Measurements from ENCODE around the gene SPAG9. TPM values are rescaled to one million over a fixed set of nuclear protein-coding genes. Genes with fewer than 3 reads are reported as not detected.

SPAG9 gene
- total RNA-seq, 1 experiment from 2014 or later = 144 TPM

DNA sequence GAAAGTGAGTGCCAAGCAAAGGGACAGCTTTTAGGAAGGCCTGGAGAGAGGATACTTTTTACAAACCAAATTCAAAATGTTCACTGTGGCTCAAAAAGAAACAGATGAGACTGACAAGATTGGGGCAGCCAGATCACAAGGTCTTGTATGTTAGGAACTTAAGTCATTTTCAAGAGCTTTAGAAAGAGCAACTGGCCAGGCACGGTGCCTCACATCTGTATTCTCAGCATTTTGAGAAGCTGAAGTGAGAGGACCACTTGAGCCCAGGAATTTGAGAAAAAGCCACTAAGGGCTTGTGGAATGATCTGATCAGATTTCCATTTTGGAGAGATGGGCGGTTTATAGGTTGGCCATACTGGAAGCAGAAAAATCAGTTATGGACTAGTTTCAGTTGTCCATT is 17.2 kb downstream of the SPAG9 start:
- intact Hi-C loops (cut with micrococcal nuclease; ENCODE audit: unreplicated experiment) = no loop called here
- no peak for ATAC-seq
- TF ChIP-seq, protein P1, sequence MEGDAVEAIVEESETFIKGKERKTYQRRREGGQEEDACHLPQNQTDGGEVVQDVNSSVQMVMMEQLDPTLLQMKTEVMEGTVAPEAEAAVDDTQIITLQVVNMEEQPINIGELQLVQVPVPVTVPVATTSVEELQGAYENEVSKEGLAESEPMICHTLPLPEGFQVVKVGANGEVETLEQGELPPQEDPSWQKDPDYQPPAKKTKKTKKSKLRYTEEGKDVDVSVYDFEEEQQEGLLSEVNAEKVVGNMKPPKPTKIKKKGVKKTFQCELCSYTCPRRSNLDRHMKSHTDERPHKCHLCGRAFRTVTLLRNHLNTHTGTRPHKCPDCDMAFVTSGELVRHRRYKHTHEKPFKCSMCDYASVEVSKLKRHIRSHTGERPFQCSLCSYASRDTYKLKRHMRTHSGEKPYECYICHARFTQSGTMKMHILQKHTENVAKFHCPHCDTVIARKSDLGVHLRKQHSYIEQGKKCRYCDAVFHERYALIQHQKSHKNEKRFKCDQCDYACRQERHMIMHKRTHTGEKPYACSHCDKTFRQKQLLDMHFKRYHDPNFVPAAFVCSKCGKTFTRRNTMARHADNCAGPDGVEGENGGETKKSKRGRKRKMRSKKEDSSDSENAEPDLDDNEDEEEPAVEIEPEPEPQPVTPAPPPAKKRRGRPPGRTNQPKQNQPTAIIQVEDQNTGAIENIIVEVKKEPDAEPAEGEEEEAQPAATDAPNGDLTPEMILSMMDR (IDR thresholded peaks at IDR 0.05) = no peak
- TF ChIP-seq POLR2AphosphoS5 (IDR thresholded peaks at IDR 0.05; ENCODE audit: low read depth, low read length) (no peak), TCF7L2 (IDR thresholded peaks at IDR 0.05; ENCODE audit: low read depth, low read length) (no peak)
- no TSS peak for BruUV-seq (replicated peaks)
- H3K27ac ChIP-seq (ENCODE audit: low read length) = no peak overlapping the region
- no peaks in the 10 kb centered on the region for H3K36me3 ChIP-seq (ENCODE audit: control insufficient read depth, insufficient read depth, low read length)
- no peaks in the 10 kb centered on the region for H3K27me3 ChIP-seq (ENCODE audit: control insufficient read depth, insufficient read depth, low read length)
- H3K4me1 ChIP-seq (ENCODE audit: control insufficient read depth, insufficient read depth, low read length) = no peaks in the 10 kb centered on the region
- ChIA-PET CTCF (no interaction called here), POLR2A (interaction anchor here (0.6 to 0.7 kb wide), 2 partner anchors 12 to 17 kb away, joined by 3 read pairs; no protein-coding TSS in a partner anchor)
- DNase-seq (ENCODE audit: low read depth, low spot score) = no peak
- H3K9me3 ChIP-seq (ENCODE audit: control insufficient read depth, insufficient read depth, low read depth, low read length) = no peaks in the 10 kb centered on the region
- in situ Hi-C loops (cut with HindIII; ENCODE audit: low pct_unique_long_range_greater_than_20kb, low sequenced_read_pairs) = no loop called here
- no peak overlapping the region for H3K4me3 ChIP-seq (ENCODE audit: low read depth in 2 of 2, low read length in 2 of 2)

DNA sequence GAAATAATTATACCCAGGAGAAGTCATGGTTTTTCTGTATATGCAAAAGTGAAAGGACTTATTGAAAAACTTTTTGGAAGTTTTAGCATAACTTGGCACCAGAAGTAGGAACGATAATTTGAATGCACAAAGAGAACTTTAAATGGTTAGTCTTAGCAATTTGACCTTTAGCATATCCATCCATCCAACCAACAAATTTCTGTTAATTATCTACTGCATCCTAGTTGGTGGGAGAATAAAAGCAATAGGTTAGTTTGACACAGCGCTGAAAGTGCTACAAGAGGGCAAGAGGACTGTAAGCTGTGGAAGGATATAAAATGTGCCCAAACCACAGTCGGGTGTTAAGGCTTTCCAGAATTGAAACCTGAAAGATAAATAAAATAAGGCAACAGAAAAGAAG is 17.6 kb downstream of the SPAG9 start:
- in situ Hi-C loops (cut with HindIII; ENCODE audit: low pct_unique_long_range_greater_than_20kb, low sequenced_read_pairs) (no loop called here), intact Hi-C loops (cut with micrococcal nuclease; ENCODE audit: unreplicated experiment) (no loop called here)
- Histone ChIP-seq H3K9me3 (ENCODE audit: control insufficient read depth, insufficient read depth, low read depth, low read length) (no peaks in the 10 kb centered on the region), H3K36me3 (ENCODE audit: control insufficient read depth, insufficient read depth, low read length) (no peaks in the 10 kb centered on the region), H3K4me1 (ENCODE audit: control insufficient read depth, insufficient read depth, low read length) (no peaks in the 10 kb centered on the region), H3K27me3 (ENCODE audit: control insufficient read depth, insufficient read depth, low read length) (no peaks in the 10 kb centered on the region), H3K4me3 (ENCODE audit: low read depth in 2 of 2, low read length in 2 of 2) (no peak overlapping the region), H3K27ac (ENCODE audit: low read length) (no peak overlapping the region)
- TF ChIP-seq SIN3A (IDR thresholded peaks at IDR 0.05; ENCODE audit: borderline replicate concordance, insufficient read depth, low read depth, low read length) = no peak
- TF ChIP-seq TCF7L2 (IDR thresholded peaks at IDR 0.05; ENCODE audit: low read depth, low read length) = no peak
- TF ChIP-seq POLR2AphosphoS5 (IDR thresholded peaks at IDR 0.05; ENCODE audit: low read depth, low read length) = no peak
- TF ChIP-seq, protein P2, sequence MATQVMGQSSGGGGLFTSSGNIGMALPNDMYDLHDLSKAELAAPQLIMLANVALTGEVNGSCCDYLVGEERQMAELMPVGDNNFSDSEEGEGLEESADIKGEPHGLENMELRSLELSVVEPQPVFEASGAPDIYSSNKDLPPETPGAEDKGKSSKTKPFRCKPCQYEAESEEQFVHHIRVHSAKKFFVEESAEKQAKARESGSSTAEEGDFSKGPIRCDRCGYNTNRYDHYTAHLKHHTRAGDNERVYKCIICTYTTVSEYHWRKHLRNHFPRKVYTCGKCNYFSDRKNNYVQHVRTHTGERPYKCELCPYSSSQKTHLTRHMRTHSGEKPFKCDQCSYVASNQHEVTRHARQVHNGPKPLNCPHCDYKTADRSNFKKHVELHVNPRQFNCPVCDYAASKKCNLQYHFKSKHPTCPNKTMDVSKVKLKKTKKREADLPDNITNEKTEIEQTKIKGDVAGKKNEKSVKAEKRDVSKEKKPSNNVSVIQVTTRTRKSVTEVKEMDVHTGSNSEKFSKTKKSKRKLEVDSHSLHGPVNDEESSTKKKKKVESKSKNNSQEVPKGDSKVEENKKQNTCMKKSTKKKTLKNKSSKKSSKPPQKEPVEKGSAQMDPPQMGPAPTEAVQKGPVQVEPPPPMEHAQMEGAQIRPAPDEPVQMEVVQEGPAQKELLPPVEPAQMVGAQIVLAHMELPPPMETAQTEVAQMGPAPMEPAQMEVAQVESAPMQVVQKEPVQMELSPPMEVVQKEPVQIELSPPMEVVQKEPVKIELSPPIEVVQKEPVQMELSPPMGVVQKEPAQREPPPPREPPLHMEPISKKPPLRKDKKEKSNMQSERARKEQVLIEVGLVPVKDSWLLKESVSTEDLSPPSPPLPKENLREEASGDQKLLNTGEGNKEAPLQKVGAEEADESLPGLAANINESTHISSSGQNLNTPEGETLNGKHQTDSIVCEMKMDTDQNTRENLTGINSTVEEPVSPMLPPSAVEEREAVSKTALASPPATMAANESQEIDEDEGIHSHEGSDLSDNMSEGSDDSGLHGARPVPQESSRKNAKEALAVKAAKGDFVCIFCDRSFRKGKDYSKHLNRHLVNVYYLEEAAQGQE (IDR thresholded peaks at IDR 0.05; ENCODE audit: insufficient read depth in 1 of 2, low read depth in 2 of 2, low read length in 1 of 2) = no peak
- TF ChIP-seq, protein P1 (IDR thresholded peaks at IDR 0.05) = no peak
- no peak for ATAC-seq
- ChIA-PET CTCF (no interaction called here), POLR2A (interaction anchor here (0.6 kb wide), 1 partner anchor 17 kb away, joined by 3 read pairs; no protein-coding TSS in a partner anchor)
- TSS peak; percentile 50 for BruUV-seq (replicated peaks)
- DNase-seq (ENCODE audit: low read depth, low spot score) = no peak

All from Panc1 (cell line).